Embryonic facial prominence (tissue), 1 donor: ENCODE data around the gene SON.
"Not testable (repeated sequence)": the region's sequence is repeated elsewhere in the genome, so short reads cannot be mapped to it uniquely, and the experiment has no call there.

Experiments used
- DNase-seq: peaks from one replicate; pipeline ENCODE4 v3.0.0-alpha.2; 2016; ENCODE audit errors: extremely low spot score

Gene SON, protein sequence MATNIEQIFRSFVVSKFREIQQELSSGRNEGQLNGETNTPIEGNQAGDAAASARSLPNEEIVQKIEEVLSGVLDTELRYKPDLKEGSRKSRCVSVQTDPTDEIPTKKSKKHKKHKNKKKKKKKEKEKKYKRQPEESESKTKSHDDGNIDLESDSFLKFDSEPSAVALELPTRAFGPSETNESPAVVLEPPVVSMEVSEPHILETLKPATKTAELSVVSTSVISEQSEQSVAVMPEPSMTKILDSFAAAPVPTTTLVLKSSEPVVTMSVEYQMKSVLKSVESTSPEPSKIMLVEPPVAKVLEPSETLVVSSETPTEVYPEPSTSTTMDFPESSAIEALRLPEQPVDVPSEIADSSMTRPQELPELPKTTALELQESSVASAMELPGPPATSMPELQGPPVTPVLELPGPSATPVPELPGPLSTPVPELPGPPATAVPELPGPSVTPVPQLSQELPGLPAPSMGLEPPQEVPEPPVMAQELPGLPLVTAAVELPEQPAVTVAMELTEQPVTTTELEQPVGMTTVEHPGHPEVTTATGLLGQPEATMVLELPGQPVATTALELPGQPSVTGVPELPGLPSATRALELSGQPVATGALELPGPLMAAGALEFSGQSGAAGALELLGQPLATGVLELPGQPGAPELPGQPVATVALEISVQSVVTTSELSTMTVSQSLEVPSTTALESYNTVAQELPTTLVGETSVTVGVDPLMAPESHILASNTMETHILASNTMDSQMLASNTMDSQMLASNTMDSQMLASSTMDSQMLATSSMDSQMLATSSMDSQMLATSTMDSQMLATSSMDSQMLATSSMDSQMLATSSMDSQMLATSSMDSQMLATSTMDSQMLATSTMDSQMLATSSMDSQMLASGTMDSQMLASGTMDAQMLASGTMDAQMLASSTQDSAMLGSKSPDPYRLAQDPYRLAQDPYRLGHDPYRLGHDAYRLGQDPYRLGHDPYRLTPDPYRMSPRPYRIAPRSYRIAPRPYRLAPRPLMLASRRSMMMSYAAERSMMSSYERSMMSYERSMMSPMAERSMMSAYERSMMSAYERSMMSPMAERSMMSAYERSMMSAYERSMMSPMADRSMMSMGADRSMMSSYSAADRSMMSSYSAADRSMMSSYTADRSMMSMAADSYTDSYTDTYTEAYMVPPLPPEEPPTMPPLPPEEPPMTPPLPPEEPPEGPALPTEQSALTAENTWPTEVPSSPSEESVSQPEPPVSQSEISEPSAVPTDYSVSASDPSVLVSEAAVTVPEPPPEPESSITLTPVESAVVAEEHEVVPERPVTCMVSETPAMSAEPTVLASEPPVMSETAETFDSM (N-terminal part only)

DNA sequence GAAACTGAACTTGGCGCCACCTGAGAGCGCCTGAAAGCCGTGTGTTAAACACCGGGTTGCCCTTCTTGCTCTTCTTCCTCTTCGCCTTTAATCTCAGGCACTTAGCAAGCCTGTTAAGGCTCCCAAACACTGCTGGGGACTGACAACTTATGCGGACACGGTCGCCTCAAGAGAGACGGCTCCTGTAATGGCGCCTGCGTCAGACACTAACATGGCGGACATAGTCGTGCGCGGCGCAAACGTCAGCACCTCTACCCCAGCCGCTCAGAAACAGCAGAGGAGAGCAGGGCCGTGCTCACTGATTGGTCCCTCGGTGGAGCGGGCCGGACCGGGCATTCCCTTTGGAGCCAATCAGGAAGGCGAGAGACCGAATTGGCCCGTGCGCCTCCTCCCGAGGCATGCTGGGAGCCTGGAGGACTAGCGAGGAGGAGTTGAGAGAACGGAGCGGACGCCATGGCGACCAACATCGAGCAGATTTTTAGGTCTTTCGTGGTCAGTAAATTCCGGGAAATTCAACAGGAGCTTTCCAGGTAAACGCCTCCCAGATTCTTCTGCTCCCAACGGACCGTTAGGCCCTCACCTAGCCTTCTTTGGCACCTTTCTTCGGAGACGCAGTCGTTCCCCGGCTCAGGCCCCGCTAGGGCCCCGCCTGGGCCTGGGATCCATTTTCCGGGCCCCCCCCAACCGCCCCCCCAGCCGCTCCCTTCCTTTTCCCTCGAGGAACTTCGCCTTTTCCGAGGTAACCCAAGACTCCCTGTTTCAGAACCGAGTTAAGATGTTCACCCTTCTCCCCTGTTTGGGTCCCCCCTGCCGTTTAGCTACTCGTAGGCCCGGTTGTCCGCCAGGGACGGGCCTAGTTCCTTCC, at the start of gene SON:
Gene SON (plus strand): TSS at position 399 of the 865 bp plus-strand sequence. CDS start 55 bp downstream, at position 454.
- peak; percentile 97 for DNase-seq

GRCh38 chr21:33493756-33494155, 49.1 kb upstream of the SON start:
- DNase-seq = no peak

GRCh38 chr21:33495743-33496142, 47.1 kb upstream of the SON start:
- DNase-seq = no peak

GRCh38 chr21:33496345-33496744, 46.5 kb upstream of the SON start:
- no peak for DNase-seq

DNA sequence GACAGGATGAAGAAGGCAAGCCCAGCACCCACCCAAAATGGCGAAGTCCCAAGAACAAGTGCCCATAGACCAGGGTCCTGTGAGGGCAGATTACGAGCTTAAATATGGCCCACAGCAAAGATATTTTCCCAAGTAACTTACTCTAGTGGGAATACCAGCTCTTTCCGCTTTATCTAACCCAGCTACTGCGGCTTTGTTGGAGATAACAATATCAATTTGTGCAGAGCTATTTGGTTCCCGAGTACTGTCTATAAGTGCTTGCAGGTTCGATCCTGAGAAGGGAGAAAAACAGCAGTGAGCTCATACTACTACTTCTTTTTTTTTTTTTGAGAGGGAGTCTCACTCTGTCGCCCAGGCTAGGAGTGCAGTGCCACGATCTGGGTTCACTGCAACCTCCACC, 37.0 kb upstream of the SON start:
- DNase-seq = no peak

DNA sequence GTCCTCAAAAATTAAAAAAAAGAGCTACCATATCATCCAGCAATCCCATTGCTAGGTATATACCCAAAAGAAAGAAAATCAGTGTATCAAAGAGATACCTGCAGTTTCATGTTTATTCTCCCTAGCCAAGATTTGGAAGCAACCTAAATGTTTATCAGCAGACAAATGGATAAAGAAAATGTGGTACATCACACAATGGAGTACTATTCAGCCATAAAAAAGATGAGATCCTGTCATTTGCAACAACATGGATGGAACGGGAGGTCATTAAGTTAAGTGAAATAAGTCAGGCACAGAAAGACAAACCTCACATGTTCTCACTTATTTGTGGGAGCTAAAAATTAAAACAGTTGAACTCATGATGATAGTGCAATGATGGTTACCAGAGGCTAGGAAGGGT, 35.8 kb upstream of the SON start:
- DNase-seq = not testable (repeated sequence)

GRCh38 chr21:33510826-33511225, 32.0 kb upstream of the SON start:
- no peak for DNase-seq

- DNase-seq = no peak
Observed at GRCh38 chr21:33511639-33512038, 31.2 kb upstream of the SON start.

- no peak for DNase-seq
Observed at GRCh38 chr21:33512481-33512880, 30.4 kb upstream of the SON start.

DNA sequence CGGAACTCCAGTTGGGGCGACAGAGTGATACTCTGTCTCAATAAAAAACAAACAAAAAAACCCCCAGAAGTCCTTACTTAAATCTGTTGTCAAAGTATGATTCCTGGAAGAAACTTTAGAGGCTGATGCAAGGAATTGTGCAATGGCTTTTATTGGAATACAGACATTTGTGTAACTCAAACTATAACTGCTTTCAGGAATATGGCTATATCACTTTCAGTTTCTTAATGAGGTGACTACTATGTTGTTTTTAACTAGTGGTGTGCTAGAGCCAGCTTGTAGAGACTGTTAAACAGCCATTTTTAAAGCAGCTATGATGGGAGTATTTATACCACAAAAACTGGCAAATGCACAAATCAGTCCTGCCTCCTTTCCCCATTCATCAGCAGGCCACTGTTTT, 28.6 kb upstream of the SON start:
- DNase-seq = no peak

DNA sequence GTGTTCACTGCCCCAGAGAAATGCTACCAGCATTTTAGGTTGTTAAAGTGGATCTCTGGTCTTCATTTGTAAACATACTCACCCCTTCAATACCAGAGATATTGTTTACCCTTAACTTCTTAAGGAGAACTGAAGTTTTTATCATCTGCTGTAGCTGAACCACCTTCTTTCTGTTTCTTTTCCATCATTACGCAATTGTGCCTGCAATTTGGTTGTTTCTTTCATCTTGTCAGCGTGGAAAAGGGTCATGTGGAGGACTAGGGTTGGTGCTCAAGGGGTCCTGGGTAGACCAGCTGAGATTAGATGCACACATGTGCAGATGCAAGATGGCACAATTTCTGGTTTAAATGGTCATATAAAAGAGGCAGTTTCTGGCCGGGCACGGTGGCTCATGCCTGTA, 23.9 kb upstream of the SON start:
- DNase-seq = no peak

GRCh38 chr21:33522297-33522952, 20.4 kb upstream of the SON start:
- DNase-seq = no peak

DNA sequence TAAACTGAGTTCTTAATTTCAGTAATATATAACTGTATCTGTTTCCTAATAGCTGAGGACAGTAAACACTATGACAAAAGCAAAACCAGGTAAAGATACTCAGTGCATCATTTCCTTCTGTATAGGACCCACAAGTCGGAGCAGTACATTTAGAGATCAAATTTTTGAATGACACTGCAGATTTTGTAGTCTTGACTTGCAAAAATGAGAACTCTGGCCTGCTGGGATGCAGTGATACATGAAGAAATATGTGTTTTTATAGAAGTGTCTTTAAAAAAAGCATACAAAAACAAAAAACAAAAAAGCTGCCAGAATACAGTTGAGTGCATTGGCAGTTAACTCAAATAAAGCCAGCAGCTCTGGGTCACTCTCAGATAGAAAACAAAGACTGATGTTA, 19.9 kb upstream of the SON start:
- DNase-seq = no peak

GRCh38 chr21:33531007-33531406, 11.8 kb upstream of the SON start:
- DNase-seq = no peak

- no peak for DNase-seq
Observed at GRCh38 chr21:33537212-33537611, 5.6 kb upstream of the SON start.

GRCh38 chr21:33539616-33540015, 3.2 kb upstream of the SON start:
- DNase-seq = no peak

- DNase-seq = no peak
Observed at GRCh38 chr21:33540711-33541104, 2.1 kb upstream of the SON start.

DNA sequence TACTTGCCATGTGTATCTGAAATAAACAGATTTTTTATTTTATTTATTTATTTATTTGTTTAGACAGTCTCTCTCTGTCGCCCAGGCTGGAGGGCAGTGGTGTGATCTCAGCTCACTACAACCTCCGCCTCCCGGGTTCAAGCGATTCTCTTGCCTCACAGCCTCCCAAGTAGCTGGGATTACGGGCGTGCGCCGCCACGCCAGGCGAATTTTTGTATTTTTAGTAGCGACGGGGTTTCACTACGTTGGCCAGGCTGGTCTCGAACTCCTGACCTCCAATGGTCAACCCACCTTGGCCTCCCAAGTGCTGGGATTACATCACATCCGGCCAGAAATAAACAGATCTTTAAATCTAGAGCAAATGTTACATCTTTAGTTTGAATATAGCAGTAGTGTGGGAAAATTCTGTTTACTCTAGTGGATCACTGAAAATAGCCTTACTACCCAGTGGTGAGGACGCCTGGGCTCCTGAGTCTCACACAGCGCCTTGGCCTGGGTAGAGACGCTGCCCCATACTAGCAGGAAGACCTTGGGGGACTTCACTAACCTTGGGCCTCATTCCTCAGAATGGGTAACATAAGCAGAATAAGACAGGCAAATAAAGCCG, 1.6 kb upstream of the SON start:
- DNase-seq = no peak

- DNase-seq = peak; percentile 63
Observed at GRCh38 chr21:33541756-33542639, 840 bp upstream of the SON start, which contains the start of gene GART. Gene GART, minus strand, starts transcription at chr21:33542117. Its CDS starts 2,802 bp downstream, at chr21:33539315.
